Mesodermal cell (in vitro differentiated cells): ENCODE data around the gene PCGF5.
"Not testable (repeated sequence)": the region's sequence is repeated elsewhere in the genome, so short reads cannot be mapped to it uniquely, and the experiment has no call there.

Experiments used
- H3K27ac ChIP-seq: 2 replicates; pipeline ENCODE4 v1.7.0; 2013; ENCODE audit warnings: mild to moderate bottlenecking, low read depth, low read length, moderate library complexity; ENCODE audit not compliant: severe bottlenecking
- H3K36me3 ChIP-seq: 2 replicates; pipeline ENCODE4 v1.7.1; 2013; ENCODE audit warnings: mild to moderate bottlenecking, low read length, moderate library complexity; ENCODE audit not compliant: control insufficient read depth, insufficient read depth
- H3K4me1 ChIP-seq: one replicate; pipeline ENCODE4 v1.7.1; 2013; ENCODE audit warnings: mild to moderate bottlenecking, low read length; ENCODE audit not compliant: insufficient read depth, control insufficient read depth, poor library complexity, severe bottlenecking
- H3K4me3 ChIP-seq: 2 replicates; pipeline ENCODE4 v1.7.0; 2013; ENCODE audit warnings: low read length, control low read depth, mild to moderate bottlenecking; ENCODE audit not compliant: insufficient read depth, poor library complexity, severe bottlenecking; ENCODE audit errors: extremely low read depth
- H3K9me3 ChIP-seq: 2 replicates; pipeline ENCODE4 v1.7.1; 2013; ENCODE audit warnings: mild to moderate bottlenecking, low read length, moderate library complexity; ENCODE audit not compliant: control insufficient read depth
- WGBS, 2 experiments: methylation state at CpG; one replicate each; pipeline ENCODE4 v1.1.5; 2013; ENCODE audit warnings: missing lambda C conversion rate in 2 of 2; ENCODE audit not compliant: insufficient coverage in 2 of 2; 5-methylcytosine and 5-hydroxymethylcytosine counted together

The PCGF5 gene

DNA sequence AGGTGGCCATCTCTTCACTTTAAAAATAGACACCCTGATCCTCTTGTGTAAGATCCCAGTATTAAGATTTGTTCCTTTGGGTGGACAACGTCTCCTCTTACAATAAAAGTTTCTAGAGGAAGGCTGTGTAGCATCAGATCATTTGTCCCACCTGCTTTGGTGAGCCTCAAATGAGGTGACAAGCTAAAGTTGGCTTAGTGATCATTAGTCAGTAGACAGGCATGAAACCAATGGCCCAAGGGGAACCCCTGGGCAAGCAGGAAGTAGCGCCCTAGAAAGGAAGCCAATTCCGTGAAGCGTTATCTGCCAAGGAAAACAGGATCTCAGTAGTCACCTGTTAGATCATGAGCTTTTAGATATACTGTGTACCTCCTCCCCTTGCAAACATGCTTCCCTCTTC is 66.8 kb downstream of the PCGF5 start:
- Histone ChIP-seq H3K4me1 (no peaks in the 10 kb centered on the region), H3K36me3 (no peaks in the 10 kb centered on the region), H3K9me3 (no peaks in the 10 kb centered on the region), H3K27ac (no peak overlapping the region), H3K4me3 (no peak overlapping the region)
- WGBS, 2 experiments = 100% methylated on average over 1 to 3 of the region's 4 CpGs

DNA sequence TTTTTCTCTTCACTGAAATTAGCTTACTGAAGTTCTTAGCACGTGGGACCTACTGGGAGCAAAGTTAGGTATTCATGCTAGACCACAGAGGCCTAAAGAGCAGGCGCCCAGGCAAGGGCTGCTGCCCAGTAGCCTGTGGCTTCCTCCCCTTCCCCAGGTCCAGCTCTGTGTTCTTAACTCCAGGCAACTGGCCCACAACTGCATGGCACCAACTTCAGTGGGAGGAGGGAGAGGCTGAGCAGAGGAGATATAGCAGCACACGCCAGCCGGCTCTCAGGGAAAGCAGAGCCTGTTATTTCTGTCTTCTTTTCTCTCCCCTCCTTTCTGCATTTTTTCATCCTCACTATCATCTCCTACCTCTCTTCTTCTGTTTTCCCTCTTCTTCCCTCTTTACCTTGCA is 67.4 kb downstream of the PCGF5 start:
- Histone ChIP-seq H3K4me1 (no peaks in the 10 kb centered on the region), H3K36me3 (no peaks in the 10 kb centered on the region), H3K4me3 (no peak overlapping the region), H3K9me3 (no peaks in the 10 kb centered on the region), H3K27ac (no peak overlapping the region)
- WGBS, 2 experiments = 88 to 100% methylated on average over 3 to 4 of the region's 4 CpGs

DNA sequence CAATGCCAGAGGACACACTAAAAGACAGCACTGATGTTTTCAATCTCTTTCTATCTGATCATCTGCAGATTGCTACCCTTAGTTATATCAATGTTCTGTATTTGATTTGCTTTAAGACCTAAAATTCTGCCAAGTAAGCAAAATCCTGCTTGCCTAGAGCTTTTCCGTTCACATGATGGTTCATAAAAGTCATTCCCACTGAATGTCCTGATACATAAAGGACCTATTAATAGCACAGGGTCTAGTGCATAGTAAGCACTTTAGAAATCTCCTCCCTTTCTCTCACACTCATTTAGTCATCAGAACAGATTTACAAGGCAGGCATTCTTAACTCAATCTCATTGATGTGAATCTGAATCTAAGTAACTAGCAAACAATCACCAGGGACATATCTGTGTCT is 68.8 kb downstream of the PCGF5 start:
- Histone ChIP-seq H3K9me3 (no peaks in the 10 kb centered on the region), H3K4me1 (no peaks in the 10 kb centered on the region), H3K36me3 (no peaks in the 10 kb centered on the region), H3K4me3 (no peak overlapping the region), H3K27ac (no peak overlapping the region)
- WGBS, 2 experiments = 90 to 100% methylated on average over 1 of the region's 1 CpG

DNA sequence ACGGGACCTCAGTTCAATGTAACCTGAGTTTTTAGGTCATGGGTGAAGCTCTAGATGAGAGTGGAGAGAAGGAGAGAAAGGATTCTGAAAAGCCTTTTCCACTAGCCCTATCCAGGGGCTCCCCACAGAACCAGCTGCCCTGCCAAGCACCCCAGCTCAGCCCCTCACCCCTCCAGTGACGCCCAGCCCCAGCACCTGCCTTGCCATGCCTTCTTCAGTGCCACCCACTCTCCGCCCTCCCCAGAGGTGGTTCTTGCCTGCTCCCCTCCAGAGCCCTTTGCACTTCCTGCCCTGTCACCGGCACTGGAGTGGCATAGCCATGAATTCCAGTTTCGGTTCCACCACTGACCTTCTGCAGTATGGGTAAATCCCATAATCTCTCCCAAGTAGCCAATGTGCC is 70.1 kb downstream of the PCGF5 start:
- Histone ChIP-seq H3K36me3 (no peaks in the 10 kb centered on the region), H3K27ac (no peak overlapping the region), H3K4me1 (no peaks in the 10 kb centered on the region), H3K9me3 (no peaks in the 10 kb centered on the region), H3K4me3 (no peak overlapping the region)
- 90 to 100% methylated on average over 4 to 5 of the region's 5 CpGs for WGBS, 2 experiments

DNA sequence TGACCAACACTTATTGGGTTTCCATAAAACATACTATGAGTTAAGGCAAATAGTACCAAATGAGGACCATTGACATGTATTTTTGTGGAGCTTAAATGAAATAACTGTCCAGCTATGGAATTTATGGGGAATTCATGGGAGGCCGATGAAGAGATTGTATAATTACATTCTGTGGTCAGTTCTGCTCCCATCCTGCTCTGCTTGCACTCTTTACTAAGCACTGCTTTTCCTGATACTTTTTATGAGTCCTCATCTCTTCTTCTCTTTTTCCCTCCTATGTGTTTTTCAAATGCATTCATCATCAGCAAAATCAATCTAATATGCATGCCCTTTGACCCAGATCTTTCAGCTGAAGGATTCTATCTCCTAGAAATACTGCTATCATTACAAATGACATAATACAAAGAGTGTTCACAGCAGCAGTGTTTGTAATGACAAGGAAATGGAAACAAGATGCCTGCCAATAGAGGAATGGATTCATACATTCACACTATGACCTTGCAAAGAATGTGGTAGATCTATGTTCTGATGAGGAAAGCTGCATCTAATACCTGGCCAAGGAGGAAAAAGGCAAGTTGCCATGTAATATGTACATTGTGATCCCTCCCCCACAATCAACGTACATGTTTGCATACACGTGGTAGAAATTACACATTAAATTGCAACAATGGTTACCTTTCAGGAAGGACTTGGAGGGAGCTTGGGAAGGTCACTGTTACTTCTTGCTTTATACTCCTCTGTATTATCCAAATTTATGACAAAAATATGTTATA is 73.9 kb downstream of the PCGF5 start:
- Histone ChIP-seq H3K4me1 (no peaks in the 10 kb centered on the region), H3K36me3 (no peaks in the 10 kb centered on the region), H3K27ac (no peak overlapping the region), H3K4me3 (no peak overlapping the region), H3K9me3 (no peaks in the 10 kb centered on the region)
- WGBS, 2 experiments = 100% methylated on average over 1 of the region's 3 CpGs; no CpG with 5 or more reads in 1 of the 2 experiments

DNA sequence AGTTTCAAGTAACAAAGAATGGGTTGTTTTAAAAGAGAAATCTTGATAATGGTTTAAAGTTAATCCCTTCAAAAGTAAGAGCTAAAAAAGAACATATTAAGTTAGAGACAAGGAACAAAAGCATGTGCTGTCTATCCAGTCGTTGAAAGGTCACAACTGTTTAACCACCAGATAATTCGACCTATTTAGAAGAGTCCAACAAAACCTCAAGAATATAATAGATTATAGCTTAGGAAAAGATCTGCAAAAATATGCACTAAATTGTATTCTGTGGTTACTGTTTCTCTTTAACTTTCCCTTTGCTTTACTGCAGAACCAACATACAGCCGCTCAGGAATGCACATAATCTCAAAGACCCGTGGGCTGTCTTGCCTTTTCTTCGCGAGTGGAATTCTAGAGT is 74.9 kb downstream of the PCGF5 start:
- Histone ChIP-seq H3K9me3 (no peaks in the 10 kb centered on the region), H3K4me1 (no peaks in the 10 kb centered on the region), H3K4me3 (no peak overlapping the region), H3K27ac (no peak overlapping the region), H3K36me3 (no peaks in the 10 kb centered on the region)
- 93 to 98% methylated on average over 4 of the region's 6 CpGs for WGBS, 2 experiments

DNA sequence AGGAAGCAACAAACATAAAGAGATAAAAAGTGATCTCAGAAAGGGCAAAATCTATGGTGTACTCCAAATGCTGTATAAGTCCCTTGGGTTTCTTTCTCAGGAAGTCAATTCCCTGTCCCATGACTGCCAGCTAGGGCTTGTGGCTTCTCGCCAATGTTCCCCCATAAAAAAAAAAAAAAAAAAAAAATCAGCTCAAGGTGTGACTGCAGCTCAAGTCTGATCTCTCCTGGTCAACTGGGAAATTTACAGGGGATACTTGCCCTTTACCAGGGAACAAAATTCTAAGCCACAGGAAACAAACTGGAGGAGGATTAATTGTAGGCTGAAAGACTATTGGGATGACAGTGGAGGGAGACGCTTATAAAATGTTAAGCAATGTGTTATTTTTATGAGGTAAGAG is 76.0 kb downstream of the PCGF5 start:
- 60% methylated on average over 1 of the region's 2 CpGs; no CpG with 5 or more reads in 1 of the 2 experiments for WGBS, 2 experiments
- Histone ChIP-seq H3K36me3 (no peaks in the 10 kb centered on the region), H3K4me1 (no peaks in the 10 kb centered on the region)

DNA sequence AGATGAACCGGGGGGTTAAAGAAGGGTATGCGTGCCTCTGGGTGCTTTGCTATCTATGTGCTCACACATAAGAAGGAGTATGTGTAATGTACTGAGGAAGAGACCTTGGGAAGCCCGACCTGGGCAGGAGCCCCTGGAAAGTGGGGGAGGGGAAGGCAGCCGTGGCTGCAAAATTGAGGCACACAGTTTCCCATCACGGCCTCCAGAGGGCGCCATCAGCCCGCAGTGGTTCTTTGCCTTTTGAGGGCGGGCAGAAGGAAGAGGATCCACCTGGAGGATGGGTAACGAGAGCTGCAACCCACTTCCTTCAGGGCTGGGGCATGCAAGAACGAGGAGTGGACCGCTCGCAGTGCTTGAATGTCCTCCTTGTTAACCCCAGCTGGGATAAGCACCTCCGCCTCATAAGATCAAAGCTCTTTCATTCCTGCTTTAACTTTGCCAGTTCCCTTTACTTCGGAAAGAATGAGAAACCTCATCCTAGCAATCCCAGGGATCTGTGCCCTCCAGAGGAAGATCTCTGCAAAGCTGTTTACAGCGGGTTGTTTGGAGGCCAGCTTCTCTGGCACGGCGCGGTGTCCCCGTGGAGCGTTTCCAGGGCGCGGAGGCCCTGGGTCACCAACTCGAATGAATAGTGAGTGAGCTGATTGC is 77.9 kb downstream of the PCGF5 start:
- peak overlapping the region; percentile 18 for H3K4me3 ChIP-seq
- H3K27ac ChIP-seq = no peak overlapping the region
- WGBS, 2 experiments = 10% methylated on average over 19 to 22 of the region's 23 CpGs
- H3K9me3 ChIP-seq = no peaks in the 10 kb centered on the region
- no peaks in the 10 kb centered on the region for H3K36me3 ChIP-seq
- H3K4me1 ChIP-seq = no peaks in the 10 kb centered on the region

More for the DNA sequence above, 76.0 kb downstream of the PCGF5 start:
- no peak overlapping the region for H3K27ac ChIP-seq
- H3K9me3 ChIP-seq = no peaks in the 10 kb centered on the region
- H3K4me3 ChIP-seq = no peak overlapping the region

DNA sequence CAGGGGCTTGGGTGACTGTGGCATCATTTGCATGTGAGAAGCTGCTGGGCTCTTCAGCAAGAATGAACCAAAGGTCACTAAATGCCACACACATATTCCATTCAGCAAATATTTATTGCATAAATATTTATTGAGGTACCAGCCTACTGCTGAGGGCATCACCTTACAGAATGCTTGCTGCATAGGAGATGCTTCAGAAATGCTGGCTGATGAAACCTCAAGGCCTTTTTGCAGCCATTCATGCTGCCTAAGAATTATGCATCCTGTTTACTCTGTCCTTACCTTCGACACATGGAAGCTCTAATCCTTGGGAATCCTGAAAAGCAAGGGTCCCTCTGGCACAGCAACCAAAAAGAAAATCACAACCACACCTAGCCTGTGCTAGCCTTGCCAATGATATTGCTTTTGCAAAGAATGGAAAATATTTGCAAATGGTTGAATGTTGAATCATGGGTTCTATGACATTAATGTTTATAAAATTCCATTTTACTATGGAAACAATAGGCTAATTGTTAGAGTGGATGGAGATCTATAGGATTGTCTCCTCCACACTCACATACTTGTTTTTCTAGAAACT is 79.6 kb downstream of the PCGF5 start:
- Histone ChIP-seq H3K9me3 (no peaks in the 10 kb centered on the region), H3K27ac (no peak overlapping the region), H3K4me3 (no peak overlapping the region), H3K36me3 (no peaks in the 10 kb centered on the region), H3K4me1 (no peaks in the 10 kb centered on the region)
- WGBS, 2 experiments = 86% methylated on average over 1 of the region's 1 CpG; no CpG with 5 or more reads in 1 of the 2 experiments

DNA sequence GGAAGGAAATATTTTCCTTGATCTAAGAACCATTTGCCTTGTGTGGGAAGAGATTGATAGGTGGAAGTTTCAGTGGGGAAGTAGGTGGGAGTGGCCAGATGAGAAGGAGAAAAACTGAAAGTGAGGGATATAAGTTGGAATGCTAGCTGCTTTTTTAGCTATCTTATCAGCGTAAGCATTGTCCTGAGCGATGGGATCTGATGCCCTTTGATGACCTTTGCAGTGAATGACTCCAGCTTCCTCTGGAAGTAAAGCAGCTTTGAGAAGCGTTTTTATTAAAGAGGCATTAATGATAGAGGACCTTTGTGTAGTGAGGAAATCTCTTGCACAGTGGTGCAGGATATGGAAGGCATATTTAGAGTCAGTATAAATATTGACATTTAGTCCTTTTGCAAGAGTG is 82.5 kb downstream of the PCGF5 start:
- 45 to 73% methylated on average over 2 to 3 of the region's 3 CpGs for WGBS, 2 experiments
- H3K36me3 ChIP-seq, H3K4me1 ChIP-seq, H3K9me3 ChIP-seq, H3K4me3 ChIP-seq, H3K27ac ChIP-seq: not testable (repeated sequence)

DNA sequence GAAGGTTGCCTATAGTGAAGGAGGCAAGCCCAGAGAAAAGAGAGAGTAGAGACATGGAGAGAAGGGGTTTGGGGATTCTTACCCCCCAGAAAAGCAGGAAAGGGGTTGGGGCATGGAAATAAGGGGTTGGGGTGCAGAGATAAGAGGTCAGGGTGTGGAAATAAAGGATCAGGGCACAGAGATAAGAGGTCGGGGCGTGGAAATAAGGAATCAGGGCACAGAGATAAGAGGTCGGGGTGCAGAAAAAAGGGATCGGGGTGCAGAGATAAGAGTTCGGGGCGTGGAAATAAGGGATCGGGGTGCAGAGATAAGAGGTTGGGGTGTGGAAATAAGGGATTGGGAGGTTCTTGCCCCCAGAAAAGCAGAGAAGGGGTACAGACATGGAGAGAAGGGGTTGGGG is 85.5 kb downstream of the PCGF5 start:
- H3K27ac ChIP-seq, H3K4me3 ChIP-seq, H3K4me1 ChIP-seq, H3K9me3 ChIP-seq, H3K36me3 ChIP-seq: not testable (repeated sequence)
- WGBS, 2 experiments = 91 to 96% methylated on average over 6 to 7 of the region's 7 CpGs
